Stimulated activated CD8-positive, alpha-beta memory T cell treated with anti-CD3 and anti-CD28 coated beads, Interleukin-15, amount 100 ng/mL, for 48 hours (primary cell): ENCODE results near the gene SERPINH1.

Source experiments
- DNase-seq, 2 donors: peaks; one replicate each; pipeline ENCODE4 v3.0.0-alpha.2; 2020; ENCODE audit warnings: low read depth in 2 of 2

The SERPINH1 gene

DNA sequence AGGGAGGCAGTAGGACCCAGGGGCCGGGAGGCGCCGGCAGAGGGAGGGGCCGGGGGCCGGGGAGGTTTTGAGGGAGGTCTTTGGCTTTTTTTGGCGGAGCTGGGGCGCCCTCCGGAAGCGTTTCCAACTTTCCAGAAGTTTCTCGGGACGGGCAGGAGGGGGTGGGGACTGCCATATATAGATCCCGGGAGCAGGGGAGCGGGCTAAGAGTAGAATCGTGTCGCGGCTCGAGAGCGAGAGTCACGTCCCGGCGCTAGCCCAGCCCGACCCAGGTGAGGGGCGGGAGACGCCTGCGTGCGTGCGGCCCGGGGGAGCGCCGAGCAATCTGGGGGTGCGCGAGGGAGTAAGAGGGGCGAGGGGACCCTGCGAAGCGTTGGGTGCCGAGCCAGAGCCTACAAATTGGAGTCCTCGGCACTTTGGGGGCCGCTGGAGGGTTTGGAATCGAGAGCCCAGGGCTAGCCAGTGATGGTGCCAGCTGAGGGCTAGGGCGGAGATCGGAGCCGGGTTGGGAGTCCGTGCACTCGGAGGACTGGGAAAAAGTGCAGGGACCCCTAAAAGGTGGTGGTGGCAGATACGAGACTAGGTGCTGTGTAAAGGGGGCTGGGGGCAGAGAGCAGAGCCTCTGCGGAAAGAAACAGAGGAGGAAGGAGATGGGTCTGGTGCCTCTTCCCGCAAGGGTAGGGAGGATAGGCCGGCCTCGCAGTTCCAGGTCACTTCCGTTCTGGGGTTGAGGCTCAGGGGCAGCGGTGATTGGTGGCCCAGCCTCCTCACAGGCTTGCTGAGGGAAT lies at the start of gene SERPINH1:
SERPINH1 (plus strand) TSS at position 206 of the 788 bp plus-strand sequence. CDS start 4,097 bp downstream, outside the sequence.
- DNase-seq = peak; percentile 69 to 71

DNA sequence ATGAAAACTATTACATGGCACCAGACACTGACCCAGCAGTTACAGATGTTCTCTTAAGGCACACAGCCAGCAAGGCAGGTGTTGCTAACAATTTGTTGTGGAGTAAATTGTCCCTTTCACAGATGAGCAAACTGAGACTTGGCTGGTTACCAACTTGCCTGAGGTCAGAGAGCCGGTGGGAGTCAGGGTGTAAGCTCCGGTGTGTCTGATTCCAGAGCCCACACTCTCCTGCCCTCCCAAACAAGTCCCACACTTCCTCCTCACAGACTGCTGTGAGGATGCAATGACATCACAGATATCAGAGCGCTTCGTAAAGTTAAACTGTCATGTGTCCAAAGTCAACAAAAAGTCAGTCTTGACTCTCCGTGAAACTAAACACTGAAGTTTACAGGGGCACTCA lies 48.8 kb upstream of the SERPINH1 start:
- no peak for DNase-seq

DNA sequence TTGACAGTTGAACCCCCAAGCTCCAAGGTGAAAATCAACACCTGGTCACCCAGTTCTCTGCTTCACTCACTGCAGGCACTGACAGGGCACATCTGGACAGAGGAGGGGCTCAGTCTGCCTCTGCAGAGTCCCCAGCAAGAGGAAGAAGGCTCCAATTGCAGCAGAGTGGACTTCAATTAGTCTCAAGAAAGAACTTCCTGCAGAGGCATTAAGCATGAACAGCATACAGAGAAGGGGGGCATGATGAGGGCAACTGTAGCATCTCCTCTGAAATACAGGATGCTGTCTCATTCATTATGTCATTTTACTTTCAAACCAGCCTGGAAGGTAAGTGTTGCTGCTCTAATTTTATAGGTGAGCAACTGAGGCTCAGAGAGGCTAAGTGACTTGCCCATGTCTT lies 47.5 kb upstream of the SERPINH1 start:
- no peak for DNase-seq

DNA sequence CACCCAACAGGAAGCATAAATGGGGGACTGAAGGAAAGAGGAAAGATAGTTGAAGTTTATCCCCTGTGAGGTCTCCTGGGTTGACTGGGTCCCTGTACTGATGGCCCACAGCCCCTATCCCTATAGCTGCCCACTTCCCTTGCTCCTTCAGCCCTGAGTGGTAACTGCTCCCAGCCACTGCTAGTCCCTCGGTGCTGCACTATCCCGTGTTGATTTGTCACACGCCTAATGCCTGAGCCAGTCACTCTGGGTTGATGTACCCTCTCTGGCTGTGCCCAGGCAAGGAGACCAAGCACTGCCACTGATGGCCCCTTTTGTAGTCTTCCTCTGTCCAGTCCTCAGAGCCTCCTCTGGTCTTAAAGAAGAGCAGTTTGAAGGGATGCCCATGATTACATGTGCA lies 45.9 kb upstream of the SERPINH1 start:
- no peak for DNase-seq

DNA sequence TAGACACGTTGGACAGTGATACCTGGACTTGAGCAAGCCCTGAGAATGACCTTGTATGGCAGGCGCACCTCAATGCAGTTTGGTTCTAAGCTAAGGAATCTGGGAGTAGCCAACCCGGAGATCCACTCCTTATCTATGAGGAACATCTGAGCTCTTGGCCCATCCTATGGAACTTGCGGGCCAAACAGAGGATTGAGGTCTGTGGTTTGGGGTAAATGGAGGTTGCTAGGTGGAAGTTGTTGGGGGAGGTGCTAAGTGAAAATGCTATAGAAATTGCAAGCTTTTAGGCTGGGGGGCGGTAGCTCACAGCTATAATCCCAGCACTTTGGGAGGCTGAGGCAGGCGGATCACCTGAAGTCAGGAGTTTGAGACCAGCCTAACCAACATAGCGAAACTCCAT lies 45.2 kb upstream of the SERPINH1 start:
- DNase-seq = no peak

DNA sequence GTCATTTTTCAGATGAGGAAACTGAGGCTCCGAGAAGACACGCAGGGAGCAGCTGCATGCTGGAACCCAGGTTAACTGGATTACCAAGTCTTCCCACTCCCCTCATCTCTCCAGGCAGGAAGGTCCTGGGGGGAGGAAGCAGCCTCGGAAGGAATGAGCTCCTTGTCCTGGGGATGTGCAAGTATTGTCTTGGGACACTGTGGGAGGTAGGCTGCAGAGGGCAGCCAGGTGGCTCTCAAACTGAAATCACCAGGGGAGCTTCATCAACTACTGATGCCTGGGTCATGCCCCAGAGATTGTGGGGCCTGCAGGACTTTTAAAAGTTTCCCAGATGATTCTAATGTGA lies 43.9 kb upstream of the SERPINH1 start:
- no peak for DNase-seq

DNA sequence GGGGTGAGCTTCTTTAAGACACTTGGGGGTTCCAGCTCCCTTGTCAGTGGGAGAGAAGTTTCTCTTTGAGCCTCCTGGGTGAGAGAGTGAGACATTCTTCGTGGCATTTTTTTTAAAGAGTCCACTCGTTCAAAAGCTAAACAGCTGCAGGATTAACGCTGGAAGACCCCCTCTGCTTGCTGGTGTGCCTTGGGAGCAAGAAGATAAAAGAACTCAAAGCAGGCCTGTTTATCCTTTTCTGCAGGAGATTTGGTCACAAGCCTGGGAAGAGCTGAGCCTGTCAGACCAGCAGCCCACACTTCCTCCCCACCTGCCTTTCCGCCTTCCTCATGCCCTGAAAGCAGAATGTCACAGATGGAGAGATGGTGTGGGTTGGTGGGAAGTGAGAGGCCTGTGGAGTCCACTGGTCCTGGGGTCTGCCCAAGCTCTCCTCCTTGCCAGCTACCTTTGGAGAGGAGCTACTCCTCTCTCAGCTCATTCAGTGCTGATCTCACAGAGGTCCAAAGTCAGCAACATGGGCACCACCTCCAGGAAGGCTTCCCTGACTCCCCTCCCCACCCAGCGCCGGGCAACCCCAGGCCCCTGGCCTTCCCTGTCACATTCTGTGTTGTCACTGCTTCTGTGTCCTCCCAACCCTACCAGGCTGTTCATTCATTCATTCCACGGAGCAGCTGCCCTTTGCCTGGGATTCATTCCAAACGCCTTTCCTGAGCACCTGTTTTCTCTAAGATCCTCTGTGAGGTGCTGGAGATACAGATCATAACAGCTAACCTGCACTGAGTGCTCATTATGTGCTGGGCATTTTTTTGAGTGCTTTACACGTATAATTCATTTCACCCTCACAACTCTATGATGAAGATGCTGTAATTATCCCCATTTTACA lies 43.0 kb upstream of the SERPINH1 start:
- no peak for DNase-seq

DNA sequence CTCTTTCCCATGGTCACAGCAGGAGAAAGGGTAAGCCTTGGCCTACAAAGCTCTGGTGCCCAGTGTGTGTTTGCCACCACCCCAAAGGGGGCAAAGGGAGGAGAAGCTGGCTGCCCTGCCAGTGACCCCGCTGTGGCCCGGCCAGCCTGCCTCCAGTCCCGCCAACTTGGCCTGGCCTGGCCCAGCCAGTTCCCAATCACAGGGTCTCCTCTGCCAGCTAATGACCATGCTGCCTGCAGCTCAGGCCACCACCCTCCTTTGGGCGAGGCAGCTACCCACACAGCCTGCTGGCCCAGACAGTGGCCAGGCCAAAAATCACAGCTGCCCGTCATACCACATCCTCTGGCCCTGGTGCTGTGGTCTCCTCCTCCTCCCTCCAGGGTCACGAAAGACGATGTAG lies 41.4 kb upstream of the SERPINH1 start:
- no peak for DNase-seq

DNA sequence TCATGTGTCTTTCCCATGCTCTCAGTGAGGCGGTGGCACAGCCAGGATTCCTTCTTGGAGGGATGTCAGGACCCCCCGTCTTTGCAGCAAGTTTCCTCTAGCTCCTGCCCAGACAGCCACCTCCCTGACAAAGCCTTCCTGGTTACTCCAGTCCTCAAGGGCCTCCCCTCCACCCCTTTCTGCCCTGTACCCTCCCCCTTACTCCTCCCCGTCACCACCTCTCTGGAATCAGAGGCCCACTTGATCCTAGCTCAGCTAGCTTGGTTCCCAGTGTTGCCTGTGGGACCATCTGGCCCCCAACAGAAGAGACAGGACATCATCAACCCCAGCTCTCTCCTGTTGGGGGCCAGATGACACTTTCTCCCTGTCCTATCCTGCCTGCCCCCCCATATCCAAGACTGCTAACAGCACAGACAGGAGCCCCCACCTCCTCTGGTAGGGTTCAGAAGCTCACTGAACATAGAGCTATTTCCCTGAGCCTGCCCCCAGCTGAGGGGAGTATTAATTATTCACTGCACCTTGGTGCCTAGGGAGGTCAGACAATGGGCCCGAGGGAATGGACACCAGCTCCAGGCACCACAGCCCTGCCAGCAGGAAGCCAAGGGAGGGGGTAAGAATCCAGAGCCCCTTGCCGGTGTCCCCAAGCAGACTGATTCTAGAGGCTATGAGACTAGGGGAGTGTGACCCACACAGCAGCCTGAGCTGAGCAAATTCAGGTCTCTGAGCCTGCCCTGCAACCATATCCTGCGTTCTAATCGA lies 39.6 kb upstream of the SERPINH1 start:
- DNase-seq = no peak

DNA sequence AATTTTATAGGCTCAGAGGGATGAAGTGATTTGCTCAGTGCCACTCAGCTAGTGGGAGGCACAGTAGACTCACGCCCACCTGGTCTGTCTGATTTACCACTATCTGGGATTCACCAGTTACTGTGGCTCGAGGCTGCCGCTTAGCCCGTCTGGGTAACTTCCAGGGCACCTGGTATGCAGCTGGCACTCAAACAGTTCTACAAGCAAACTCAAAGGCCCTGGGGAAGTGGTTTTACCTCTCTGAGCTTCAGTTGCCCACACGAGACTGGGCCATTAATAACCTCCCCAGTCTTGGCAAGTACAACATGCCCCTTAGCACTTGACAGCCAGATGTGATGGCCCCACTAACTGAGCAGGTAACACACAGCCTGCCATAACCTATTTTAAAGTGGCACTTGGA lies 38.9 kb upstream of the SERPINH1 start:
- no peak for DNase-seq

DNA sequence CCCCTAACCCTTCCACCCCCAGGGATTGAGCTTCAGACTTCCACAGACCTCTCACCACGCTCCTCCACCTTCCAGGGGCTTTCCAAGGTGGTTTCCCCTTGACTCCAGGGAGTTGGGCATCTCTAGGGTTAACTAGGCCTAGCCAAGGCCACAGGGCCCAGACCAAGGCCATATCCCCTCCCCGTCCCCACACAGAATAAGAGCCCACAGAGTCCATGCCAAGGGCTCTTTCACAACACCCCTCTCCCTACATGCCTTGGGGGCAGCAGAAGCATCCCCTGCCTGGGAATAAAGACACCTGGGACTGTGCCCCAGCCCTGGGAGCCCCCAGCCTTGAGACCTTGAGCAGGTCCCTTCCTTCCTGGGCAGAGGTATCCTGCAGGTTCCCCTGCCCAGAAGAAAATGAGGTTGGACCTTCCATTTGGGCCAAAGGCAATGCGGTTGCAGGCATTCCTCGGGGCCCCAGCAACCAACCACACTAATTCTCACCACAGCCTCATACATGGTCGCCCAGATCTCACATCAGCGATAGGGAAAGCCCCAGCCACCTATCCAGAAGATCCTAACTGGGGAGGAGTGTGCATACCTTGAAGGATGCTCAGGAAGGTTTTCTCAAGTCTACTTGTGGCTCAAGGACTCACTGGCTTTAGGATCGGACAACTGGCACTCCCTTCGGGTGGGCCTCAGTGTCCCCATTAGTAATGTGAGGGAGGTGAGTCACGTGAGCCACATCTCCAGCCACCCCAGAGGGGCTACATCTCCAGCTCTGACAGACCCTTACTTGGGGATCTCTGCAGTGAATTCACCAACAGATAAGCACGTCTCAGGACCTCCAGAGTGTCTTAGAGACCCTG lies 38.0 kb upstream of the SERPINH1 start:
- no peak for DNase-seq

DNA sequence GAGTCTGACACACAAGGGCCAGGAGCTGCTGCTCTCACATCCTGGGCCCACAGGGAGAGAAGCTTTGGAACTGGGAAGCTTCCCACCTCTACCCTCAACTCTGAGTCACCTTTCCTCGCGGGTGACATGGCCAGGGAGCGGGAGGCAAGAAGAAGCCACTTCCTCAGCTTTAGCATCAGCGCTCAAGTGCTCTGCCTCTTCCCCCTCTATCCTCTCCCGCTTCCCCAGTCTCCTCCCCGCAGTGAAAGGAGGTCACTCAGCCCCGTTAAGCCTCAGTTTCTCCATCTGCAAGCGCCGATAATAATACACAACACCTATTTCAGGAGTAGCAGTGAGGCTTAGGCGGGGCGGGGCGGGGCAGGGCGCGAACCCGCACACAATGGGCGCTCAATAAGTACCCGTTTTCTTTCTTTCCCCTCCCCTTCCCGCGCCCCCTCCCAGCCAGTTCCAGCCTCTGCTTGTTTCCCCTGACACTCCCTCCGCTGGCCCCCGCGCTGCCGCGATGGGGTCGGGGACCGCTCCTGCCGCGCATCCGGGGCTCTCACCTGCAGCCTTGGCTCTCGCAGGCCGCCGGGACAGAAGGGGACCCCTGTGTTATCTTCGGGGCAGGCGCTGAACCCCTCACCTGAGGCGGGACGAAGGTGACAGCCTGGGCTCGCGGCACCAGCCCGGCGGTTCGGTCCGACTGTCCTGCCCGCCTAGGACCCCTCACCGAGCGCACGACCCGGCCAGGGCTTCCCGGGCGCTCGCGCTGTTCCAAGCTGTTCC lies 37.2 kb upstream of the SERPINH1 start:
- no peak for DNase-seq

DNA sequence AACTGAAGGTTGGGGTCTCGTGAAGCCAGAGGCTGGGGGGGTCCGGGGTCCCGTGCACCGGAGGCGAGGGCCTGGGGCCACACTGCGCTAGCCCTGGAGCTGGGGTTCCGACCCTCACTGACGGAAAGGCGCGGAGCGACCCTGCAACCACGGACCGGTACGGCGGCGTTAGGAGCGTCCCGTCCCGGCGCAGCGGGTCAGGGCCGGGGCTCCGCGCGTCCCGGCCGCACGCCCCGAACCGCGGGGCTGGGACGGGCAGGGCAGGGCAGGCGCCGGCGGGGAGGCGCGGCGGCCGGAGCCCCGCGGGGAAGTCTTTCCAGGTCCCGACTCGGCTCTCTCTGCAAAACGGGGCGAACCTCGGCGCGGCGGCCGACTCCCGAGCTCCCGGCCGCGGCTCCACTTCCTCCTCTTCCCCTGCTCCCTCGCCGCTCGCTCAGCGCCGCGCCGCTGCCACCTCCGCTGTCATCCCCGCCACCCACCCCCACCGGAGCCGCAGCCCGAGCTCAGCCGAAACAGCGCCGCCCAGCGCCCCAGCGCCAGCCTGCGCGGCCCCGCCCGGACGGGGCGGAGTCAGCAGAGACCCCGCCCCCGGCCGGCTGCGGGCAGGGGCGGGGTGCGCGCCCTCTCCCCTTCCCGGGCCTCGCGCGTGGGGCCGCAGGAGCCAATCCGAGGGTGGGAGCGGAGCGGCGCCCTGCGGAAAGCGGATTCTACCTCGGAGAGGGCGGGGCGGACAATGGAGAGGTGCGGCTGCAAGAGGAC lies 36.4 kb upstream of the SERPINH1 start, which contains the start of gene GDPD5:
GDPD5 (minus strand) TSS at position 509 of the 759 bp plus-strand sequence. CDS start 48,206 bp downstream, outside the sequence.
- peak; percentile 68 to 79 for DNase-seq

DNA sequence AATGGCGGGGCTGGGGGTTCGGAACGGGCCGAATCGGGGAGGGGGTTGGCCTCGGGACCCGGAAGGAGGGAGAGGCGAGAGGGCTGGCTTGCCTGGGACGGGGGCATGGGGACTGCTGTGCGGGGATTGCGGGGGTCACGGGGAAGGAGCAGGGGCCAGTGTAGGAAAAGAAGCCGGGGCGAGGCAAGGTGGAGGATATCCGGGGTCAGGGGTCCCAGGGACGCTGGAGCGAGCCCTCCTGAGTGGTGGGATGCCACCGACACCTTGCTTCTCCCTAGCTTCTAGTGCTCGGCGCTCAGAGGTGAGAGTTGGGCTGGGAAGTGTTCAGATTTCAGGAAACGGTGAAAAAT lies 35.9 kb upstream of the SERPINH1 start:
- no peak for DNase-seq

DNA sequence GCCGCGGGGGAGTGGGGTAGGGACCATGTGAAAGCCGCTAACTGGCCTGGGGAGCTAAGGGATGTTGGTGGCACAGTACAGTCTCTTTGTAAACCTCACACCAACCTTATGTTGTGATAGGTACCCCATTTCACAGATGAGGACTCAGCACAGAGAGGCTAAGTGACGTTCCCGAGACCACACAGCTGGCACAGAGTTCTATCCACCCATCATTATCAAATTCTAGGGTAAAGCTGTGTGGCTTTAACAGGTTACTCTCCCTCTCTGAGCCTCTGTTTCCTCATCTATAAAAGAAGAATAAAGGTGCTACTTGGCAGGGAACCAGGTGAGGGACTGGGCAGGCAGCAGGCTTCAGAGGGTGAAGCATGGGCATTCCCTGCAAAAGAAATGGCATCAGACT lies 34.9 kb upstream of the SERPINH1 start:
- no peak for DNase-seq

DNA sequence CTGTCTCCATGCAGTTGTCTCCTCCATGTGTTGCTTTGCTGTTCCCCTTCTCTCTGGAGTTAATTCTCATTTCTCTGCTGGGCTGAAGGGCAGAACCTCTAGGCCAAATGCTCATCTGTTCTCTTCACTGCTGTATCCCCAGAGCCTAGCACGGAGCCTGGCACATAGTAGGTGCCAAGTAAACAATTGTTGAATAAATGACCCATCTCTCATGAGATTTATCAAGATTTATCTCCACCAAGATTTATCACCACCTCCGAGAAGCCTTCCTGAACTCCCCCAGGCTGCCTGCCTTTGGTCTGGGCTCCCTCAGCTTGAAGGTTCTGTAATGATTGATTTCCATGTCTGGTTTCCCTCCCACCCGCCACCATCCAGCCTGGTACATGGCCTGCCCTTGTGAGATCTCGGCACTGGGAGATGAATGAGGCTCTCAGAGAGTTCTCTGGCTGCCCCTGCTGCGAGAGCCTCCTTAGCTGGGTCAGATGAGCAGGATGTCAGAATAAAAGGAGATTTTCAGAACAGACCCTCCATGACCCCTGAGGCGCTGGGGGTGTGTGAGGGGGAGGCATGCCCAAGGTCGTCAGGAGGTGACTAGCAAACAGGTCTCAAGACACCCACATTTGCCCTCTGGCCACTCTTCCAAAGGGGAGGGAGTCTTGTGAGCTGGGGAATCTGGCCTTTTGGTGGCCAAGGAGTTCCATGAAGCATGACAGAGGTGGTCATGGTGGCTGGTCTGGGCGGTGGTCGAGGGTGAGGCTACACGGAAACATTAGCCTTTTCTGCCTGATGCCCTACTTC lies 33.9 kb upstream of the SERPINH1 start:
- DNase-seq = no peak

DNA sequence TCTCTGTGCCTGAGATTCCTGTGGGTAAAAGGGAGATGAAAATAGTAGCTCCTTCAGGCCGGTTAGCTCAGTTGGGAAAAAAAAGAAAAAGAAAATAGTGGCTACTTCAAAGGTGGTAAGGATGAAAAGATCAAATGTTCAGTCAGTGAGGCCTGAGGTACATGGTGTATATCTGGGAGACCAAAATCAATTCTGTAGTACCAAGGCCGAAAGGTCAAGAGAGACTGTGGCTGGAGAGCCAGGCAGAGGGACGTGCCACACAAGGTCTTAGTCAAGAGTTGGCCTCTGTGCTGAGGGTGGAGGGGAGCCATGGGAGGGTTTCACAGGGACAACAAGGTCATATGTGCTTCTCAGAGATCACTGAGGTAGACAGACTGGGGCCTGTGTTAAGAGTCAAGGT lies 31.5 kb upstream of the SERPINH1 start:
- no peak for DNase-seq

DNA sequence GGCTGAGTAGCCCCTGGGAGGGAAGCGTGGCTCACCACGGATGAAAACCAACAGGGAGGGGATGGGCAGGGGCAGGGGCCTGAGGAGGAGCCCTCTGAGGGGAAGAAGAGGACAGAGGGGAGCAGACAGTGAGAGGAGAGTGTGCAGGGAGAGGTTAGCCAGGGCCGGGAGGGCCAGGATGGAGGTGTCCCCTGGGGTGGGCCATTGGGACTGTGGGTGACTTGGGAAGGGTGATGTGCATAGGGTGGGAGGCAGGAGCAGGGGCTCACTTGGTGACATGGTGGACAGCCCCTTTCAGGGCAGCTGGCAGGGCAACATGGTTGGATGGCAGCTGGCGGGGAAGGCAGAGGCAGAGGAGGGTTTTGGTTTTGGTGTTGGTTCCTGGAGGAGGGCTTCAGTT lies 30.7 kb upstream of the SERPINH1 start:
- DNase-seq = no peak
